ENCODE results near the gene SLC45A3.
"Not testable (repeated sequence)": the region's sequence is repeated elsewhere in the genome, so short reads cannot be mapped to it uniquely, and the experiment has no call there.

The SLC45A3 gene

GRCh38 chr1:205680073-205680851 lies at the start of gene SLC45A3:
TSS of gene SLC45A3 (minus strand) at chr1:205680509. CDS start at chr1:205664656, 15,853 bp downstream.
- DNase-seq, result no peak

GRCh38 chr1:205726619-205727125 lies 46.4 kb upstream of the SLC45A3 start:
- no peak for DNase-seq

GRCh38 chr1:205725514-205725913 lies 45.2 kb upstream of the SLC45A3 start:
- no peak for DNase-seq

- DNase-seq, result not testable (repeated sequence)
These were observed 40.4 kb upstream of the SLC45A3 start for GRCh38 chr1:205720740-205721139.

- DNase-seq, result no peak
These were observed 39.5 kb upstream of the SLC45A3 start for GRCh38 chr1:205719762-205720161.

- no peak for DNase-seq
These were observed 38.7 kb upstream of the SLC45A3 start for GRCh38 chr1:205719015-205719414.

- DNase-seq, result no peak
These were observed 36.2 kb upstream of the SLC45A3 start for GRCh38 chr1:205716371-205717132.

- DNase-seq, result peak; percentile 60
These were observed 35.3 kb upstream of the SLC45A3 start for GRCh38 chr1:205715628-205716027.

- no peak for DNase-seq
These were observed 34.6 kb upstream of the SLC45A3 start for GRCh38 chr1:205714906-205715246.

GRCh38 chr1:205714190-205714905 lies 34.0 kb upstream of the SLC45A3 start:
- DNase-seq, result peak; percentile 63

- DNase-seq, result peak; percentile 49
These were observed 31.1 kb upstream of the SLC45A3 start for GRCh38 chr1:205711105-205712048.

- no peak for DNase-seq
These were observed 30.1 kb upstream of the SLC45A3 start for GRCh38 chr1:205710201-205711062.

- DNase-seq, result no peak
These were observed 29.3 kb upstream of the SLC45A3 start for GRCh38 chr1:205709640-205710039.

GRCh38 chr1:205709059-205709398 lies 28.7 kb upstream of the SLC45A3 start:
- no peak for DNase-seq

GRCh38 chr1:205706601-205707502 lies 26.5 kb upstream of the SLC45A3 start:
- DNase-seq, result peak; percentile 95

- DNase-seq, result peak; percentile 74
These were observed 24.6 kb upstream of the SLC45A3 start for GRCh38 chr1:205704903-205705302.

GRCh38 chr1:205703072-205703471 lies 22.8 kb upstream of the SLC45A3 start:
- no peak for DNase-seq

GRCh38 chr1:205701891-205702290 lies 21.6 kb upstream of the SLC45A3 start:
- no peak for DNase-seq

- no peak for DNase-seq
These were observed 21.1 kb upstream of the SLC45A3 start for GRCh38 chr1:205701420-205701819.

- DNase-seq, result no peak
These were observed 20.6 kb upstream of the SLC45A3 start for GRCh38 chr1:205700865-205701401.

All from GF-D8 (cell line).